Neural cell (in vitro differentiated cells): ENCODE measurements around the gene PTTG1.

Experiments used
- EP300 ChIP-seq: fragments of 450-650 bp; conservative IDR thresholded peaks from 2 replicates; pipeline ENCODE4 v1.6.1; 2014; ENCODE audit warnings: antibody characterized with exemption, mild to moderate bottlenecking, moderate library complexity; ENCODE audit not compliant: poor library complexity, severe bottlenecking
- POLR2AphosphoS5 ChIP-seq: IDR thresholded peaks from 2 replicates; pipeline ENCODE4 v1.6.1; 2012
- TF ChIP-seq, protein P1 (sequence below): fragments of 450-650 bp; IDR thresholded peaks from 2 replicates; pipeline ENCODE4 v1.5.1; 2014; ENCODE audit warnings: antibody characterized with exemption, mild to moderate bottlenecking, moderate library complexity; ENCODE audit not compliant: poor library complexity, severe bottlenecking
- TF ChIP-seq, protein P2 (sequence below): IDR thresholded peaks from 2 replicates; pipeline ENCODE4 v1.6.1; 2012; ENCODE audit warnings: borderline replicate concordance

DNA sequence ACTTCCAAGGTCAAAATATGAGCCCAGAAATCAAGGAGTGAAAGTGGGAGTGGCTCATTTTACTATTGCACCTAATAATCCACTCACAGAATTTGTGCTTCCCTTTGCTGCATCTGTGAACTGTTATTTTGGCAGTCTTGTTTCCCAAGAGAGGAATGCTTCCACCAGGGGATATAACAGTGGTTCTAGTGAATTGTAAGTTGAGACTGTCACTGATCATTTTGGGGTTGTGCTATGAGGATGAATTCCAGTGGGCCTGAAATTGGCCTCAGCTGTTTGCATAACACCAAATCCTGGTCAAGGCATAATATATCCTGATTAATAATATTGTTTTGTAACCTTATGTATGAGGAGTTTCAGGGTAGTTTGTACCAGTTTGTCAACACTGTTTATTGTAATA is 36.2 kb upstream of the PTTG1 start:
- TF ChIP-seq POLR2AphosphoS5 = no peak
- no peak for TF ChIP-seq EP300
- TF ChIP-seq, protein P1, sequence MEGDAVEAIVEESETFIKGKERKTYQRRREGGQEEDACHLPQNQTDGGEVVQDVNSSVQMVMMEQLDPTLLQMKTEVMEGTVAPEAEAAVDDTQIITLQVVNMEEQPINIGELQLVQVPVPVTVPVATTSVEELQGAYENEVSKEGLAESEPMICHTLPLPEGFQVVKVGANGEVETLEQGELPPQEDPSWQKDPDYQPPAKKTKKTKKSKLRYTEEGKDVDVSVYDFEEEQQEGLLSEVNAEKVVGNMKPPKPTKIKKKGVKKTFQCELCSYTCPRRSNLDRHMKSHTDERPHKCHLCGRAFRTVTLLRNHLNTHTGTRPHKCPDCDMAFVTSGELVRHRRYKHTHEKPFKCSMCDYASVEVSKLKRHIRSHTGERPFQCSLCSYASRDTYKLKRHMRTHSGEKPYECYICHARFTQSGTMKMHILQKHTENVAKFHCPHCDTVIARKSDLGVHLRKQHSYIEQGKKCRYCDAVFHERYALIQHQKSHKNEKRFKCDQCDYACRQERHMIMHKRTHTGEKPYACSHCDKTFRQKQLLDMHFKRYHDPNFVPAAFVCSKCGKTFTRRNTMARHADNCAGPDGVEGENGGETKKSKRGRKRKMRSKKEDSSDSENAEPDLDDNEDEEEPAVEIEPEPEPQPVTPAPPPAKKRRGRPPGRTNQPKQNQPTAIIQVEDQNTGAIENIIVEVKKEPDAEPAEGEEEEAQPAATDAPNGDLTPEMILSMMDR = no peak
- TF ChIP-seq, protein P2, sequence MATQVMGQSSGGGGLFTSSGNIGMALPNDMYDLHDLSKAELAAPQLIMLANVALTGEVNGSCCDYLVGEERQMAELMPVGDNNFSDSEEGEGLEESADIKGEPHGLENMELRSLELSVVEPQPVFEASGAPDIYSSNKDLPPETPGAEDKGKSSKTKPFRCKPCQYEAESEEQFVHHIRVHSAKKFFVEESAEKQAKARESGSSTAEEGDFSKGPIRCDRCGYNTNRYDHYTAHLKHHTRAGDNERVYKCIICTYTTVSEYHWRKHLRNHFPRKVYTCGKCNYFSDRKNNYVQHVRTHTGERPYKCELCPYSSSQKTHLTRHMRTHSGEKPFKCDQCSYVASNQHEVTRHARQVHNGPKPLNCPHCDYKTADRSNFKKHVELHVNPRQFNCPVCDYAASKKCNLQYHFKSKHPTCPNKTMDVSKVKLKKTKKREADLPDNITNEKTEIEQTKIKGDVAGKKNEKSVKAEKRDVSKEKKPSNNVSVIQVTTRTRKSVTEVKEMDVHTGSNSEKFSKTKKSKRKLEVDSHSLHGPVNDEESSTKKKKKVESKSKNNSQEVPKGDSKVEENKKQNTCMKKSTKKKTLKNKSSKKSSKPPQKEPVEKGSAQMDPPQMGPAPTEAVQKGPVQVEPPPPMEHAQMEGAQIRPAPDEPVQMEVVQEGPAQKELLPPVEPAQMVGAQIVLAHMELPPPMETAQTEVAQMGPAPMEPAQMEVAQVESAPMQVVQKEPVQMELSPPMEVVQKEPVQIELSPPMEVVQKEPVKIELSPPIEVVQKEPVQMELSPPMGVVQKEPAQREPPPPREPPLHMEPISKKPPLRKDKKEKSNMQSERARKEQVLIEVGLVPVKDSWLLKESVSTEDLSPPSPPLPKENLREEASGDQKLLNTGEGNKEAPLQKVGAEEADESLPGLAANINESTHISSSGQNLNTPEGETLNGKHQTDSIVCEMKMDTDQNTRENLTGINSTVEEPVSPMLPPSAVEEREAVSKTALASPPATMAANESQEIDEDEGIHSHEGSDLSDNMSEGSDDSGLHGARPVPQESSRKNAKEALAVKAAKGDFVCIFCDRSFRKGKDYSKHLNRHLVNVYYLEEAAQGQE = no peak
